GM13977 (cell line): Measurements from ENCODE around the gene NHERF2.

Source experiments
- DNase-seq: peaks from one replicate; pipeline ENCODE4 v3.0.0; 2012; ENCODE audit warnings: low spot score
- in situ Hi-C: fragments of 300-500 bp; cut with MboI; formaldehyde crosslinking; loops from one replicate; pipeline ENCODE4 v1.12.0; 2022; ENCODE audit warnings: low sequenced_read_pairs, low pct_unique_long_range_greater_than_20kb, mixed read lengths, inconsistent platforms; ENCODE audit not compliant: unreplicated experiment
- TF ChIP-seq, protein P1 (sequence below): IDR thresholded peaks from 2 replicates; pipeline ENCODE4 v1.5.1; 2012; ENCODE audit warnings: mild to moderate bottlenecking, control low read depth; ENCODE audit not compliant: insufficient read depth; ENCODE audit errors: extremely low read depth, missing control alignments

Gene NHERF2

GRCh38 chr16:2013527-2013926 is 13.2 kb upstream of the NHERF2 start:
- TF ChIP-seq, protein P1, sequence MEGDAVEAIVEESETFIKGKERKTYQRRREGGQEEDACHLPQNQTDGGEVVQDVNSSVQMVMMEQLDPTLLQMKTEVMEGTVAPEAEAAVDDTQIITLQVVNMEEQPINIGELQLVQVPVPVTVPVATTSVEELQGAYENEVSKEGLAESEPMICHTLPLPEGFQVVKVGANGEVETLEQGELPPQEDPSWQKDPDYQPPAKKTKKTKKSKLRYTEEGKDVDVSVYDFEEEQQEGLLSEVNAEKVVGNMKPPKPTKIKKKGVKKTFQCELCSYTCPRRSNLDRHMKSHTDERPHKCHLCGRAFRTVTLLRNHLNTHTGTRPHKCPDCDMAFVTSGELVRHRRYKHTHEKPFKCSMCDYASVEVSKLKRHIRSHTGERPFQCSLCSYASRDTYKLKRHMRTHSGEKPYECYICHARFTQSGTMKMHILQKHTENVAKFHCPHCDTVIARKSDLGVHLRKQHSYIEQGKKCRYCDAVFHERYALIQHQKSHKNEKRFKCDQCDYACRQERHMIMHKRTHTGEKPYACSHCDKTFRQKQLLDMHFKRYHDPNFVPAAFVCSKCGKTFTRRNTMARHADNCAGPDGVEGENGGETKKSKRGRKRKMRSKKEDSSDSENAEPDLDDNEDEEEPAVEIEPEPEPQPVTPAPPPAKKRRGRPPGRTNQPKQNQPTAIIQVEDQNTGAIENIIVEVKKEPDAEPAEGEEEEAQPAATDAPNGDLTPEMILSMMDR = no peak
- in situ Hi-C loops = no loop called here
- no peak for DNase-seq

DNA sequence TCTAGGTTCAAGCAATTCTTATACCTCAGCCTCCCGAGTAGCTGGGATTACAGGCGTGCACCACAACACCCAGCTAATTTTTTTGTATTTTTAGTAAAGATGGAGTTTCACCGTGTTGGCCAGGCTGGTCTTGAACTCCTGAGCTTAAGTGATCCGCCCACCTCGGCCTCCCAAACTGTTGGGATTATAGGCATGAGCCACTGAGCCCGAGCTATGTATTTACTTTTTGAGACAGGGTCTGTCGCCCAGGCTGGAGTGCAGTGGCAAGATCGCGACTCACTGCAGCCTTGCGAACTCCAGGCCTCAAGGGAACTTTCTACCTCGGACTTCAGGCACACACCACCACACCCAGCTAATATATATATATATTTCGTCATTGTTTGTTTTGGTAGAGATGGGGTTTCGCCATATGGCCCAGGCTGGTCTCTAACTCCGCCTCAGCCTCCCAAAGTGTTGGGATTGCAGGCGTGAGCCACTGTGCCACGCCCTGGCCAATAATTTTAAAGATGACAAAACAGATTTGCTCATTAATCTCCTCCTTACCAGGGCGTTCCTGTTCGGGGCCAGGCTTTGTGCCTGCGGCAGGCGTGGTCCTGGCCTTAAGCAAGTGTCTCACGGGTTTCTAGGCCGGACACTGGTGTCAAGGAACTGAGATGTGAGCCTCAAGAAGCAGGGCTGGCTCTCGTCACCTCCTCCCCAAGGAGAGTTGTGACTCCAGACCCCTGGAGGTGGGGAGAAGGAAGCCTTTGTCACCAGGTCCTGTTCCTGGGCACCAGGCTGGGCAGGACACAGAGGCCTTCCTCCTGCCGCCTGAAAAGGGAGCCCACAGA is 11.4 kb upstream of the NHERF2 start:
- TF ChIP-seq, protein P1 = no peak
- no peak for DNase-seq
- in situ Hi-C loops = no loop called here

DNA sequence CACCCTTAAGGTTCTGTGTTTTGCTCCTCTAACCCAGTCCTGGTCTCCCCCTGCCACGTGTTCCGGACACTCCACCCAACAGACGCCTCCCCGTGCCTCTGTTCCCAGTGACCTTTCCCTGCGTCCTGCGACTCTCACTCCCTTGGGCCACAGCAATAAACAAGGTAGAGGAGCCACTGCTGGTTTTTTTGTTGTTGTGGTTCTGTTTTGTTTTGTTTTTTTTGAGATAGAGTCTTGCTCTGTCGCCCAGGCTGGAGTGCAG is 10.8 kb upstream of the NHERF2 start:
- in situ Hi-C loops = no loop called here
- DNase-seq = no peak
- TF ChIP-seq, protein P1 = no peak

GRCh38 chr16:2016407-2016922 is 10.2 kb upstream of the NHERF2 start:
- DNase-seq = no peak
- TF ChIP-seq, protein P1 = peak; percentile 48
- in situ Hi-C loops = no loop called here

DNA sequence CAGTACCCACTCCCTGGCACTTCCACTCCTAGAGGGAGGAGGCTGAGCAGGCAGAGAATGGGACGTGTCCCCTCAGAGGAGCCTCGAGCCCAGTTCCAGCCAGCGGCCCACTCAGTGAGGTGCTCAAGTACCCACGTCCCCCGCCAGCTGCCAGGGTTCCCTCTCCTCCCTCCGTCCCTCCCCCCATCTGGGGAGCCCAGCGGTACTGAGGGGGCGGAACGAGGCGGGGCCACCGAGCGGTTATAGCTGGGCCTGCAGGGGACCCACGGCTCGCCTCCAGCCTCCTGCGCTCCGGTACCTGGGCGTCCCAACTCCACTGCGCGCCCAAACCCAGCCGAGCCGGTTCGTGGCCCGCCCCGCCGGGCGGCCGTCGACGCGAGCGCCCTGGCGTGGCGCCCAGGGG is 7.2 kb upstream of the NHERF2 start, which contains the start of gene NPW:
NPW (plus strand) TSS at position 268 of the 403 bp plus-strand sequence.
- no peak for DNase-seq
- in situ Hi-C loops = no loop called here
- TF ChIP-seq, protein P1 = no peak

DNA sequence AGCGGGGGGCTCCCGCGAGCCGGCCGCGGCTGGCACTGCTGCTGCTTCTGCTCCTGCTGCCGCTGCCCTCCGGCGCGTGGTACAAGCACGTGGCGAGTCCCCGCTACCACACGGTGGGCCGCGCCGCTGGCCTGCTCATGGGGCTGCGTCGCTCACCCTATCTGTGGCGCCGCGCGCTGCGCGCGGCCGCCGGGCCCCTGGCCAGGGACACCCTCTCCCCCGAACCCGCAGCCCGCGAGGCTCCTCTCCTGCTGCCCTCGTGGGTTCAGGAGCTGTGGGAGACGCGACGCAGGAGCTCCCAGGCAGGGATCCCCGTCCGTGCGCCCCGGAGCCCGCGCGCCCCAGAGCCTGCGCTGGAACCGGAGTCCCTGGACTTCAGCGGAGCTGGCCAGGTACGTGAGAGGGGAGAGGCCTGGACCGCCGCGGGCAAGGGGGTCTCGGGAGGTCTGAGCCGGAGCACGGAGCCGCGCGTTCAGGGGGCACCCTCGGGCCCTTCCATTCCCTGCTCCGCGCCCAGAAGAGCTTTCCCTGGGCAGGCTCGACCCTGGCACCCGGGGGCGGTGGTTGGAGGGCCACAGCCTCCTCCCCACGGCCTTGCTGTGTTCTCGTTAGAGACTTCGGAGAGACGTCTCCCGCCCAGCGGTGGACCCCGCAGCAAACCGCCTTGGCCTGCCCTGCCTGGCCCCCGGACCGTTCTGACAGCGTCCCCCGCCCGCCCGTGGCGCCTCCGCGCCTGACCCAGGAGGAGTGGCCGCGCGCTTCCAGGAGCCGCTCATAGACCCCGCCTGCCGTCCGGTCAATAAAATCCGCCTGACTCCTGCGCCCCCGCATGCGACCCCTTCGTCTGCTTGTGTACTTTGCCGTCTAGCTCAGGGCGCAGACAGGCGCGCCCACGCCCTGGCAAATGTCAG is 6.5 kb upstream of the NHERF2 start:
- in situ Hi-C loops = loop anchor here (5.0 kb wide), 1 partner anchor 122 kb away; no protein-coding TSS in a partner anchor
- TF ChIP-seq, protein P1 = no peak
- DNase-seq = no peak
